WTC11 (cell line): ENCODE measurements around the gene SPAG8. TPM values are rescaled to one million over a fixed set of nuclear protein-coding genes. Genes with fewer than 3 reads are reported as not detected.

ENCODE experiments used
- ATAC-seq: fragments of 200-7000 bp; cut with Tn5 transposase; 2 replicates; pipeline ENCODE4 v1.10.0; 2021; ENCODE audit warnings: mild to moderate bottlenecking, moderate library complexity
- CTCF ChIA-PET: fragments of 300-600 bp; sonication (Branson Sonifier 250); formaldehyde crosslinking; loops from one replicate; lab custom pipeline; 2021; ENCODE audit warnings: antibody characterized with exemption; lab: Charles Lee
- POLR2A ChIA-PET: fragments of 350-600 bp; sonication (Branson Sonifier 250); formaldehyde crosslinking; loops from one replicate; lab custom pipeline; 2021; ENCODE audit warnings: antibody characterized with exemption; lab: Charles Lee
- DNase-seq: peaks from one replicate; pipeline ENCODE4 v3.0.0; 2021; ENCODE audit warnings: low spot score
- H3K27ac Mint-ChIP-seq: 2 replicates; pipeline ENCODE4 v1.8.0; 2021; ENCODE audit warnings: mixed read lengths
- H3K27me3 Mint-ChIP-seq: 2 replicates; pipeline ENCODE4 v1.8.0; 2021; ENCODE audit warnings: low read depth, mild to moderate bottlenecking, moderate library complexity, mixed read lengths
- H3K36me3 Mint-ChIP-seq: 2 replicates; pipeline ENCODE4 v1.8.0; 2021; ENCODE audit warnings: mixed read lengths
- H3K4me1 Mint-ChIP-seq: 2 replicates; pipeline ENCODE4 v1.8.0; 2022; ENCODE audit warnings: mixed read lengths
- H3K4me3 Mint-ChIP-seq: 2 replicates; pipeline ENCODE4 v1.8.0; 2021; ENCODE audit warnings: mild to moderate bottlenecking, moderate library complexity, mixed read lengths
- H3K9me3 Mint-ChIP-seq: 2 replicates; pipeline ENCODE4 v1.8.0; 2021; ENCODE audit warnings: mixed read lengths
- ESRRA ChIP-seq: sonication (generic); formaldehyde crosslinking; IDR thresholded peaks from 2 replicates; pipeline ENCODE4 v1.8.1; 2022; ENCODE audit warnings: mild to moderate bottlenecking, missing genetic modification reagents, borderline replicate concordance
- FOXJ3 ChIP-seq: sonication (generic); formaldehyde crosslinking; IDR thresholded peaks from 2 replicates; pipeline ENCODE4 v1.9.0; 2021; ENCODE audit warnings: missing genetic modification reagents, mild to moderate bottlenecking, borderline replicate concordance
- GTF2I ChIP-seq: fragments of 250-450 bp; sonication (Bioruptor Pico); conservative IDR thresholded peaks from 2 replicates; pipeline ENCODE4 v1.4.0; 2021; ENCODE audit warnings: mild to moderate bottlenecking
- PRRX2 ChIP-seq: fragments of 250-450 bp; sonication (Bioruptor Pico); IDR thresholded peaks from 2 replicates; pipeline ENCODE4 v1.8.0; 2021; ENCODE audit warnings: mild to moderate bottlenecking
- SMAD3 ChIP-seq: sonication (generic); formaldehyde crosslinking; IDR thresholded peaks from 2 replicates; pipeline ENCODE4 v1.8.0; 2022; ENCODE audit warnings: missing genetic modification reagents, mild to moderate bottlenecking, borderline replicate concordance
- SMAD4 ChIP-seq: sonication (generic); formaldehyde crosslinking; IDR thresholded peaks from 2 replicates; pipeline ENCODE4 v1.8.0; 2022; ENCODE audit warnings: mild to moderate bottlenecking, missing genetic modification reagents
- TEAD1 ChIP-seq: sonication (generic); formaldehyde crosslinking; IDR thresholded peaks from 2 replicates; pipeline ENCODE4 v1.8.0; 2022; ENCODE audit warnings: mild to moderate bottlenecking, missing genetic modification reagents
- ZNF121 ChIP-seq: sonication (generic); formaldehyde crosslinking; IDR thresholded peaks from 2 replicates; pipeline ENCODE4 v1.8.0; 2023; ENCODE audit warnings: missing genetic modification reagents
- ZNF232 ChIP-seq: sonication (generic); formaldehyde crosslinking; IDR thresholded peaks from 2 replicates; pipeline ENCODE4 v1.8.0; 2022; ENCODE audit warnings: mild to moderate bottlenecking, missing genetic modification reagents
- ZNF416 ChIP-seq: fragments of 250-450 bp; sonication (Bioruptor Pico); IDR thresholded peaks from 2 replicates; pipeline ENCODE4 v1.9.0; 2021; ENCODE audit warnings: mild to moderate bottlenecking, inconsistent platforms
- ZNF671 ChIP-seq: fragments of 250-450 bp; sonication (Bioruptor Pico); IDR thresholded peaks from 2 replicates; pipeline ENCODE4 v1.8.0; 2021; ENCODE audit warnings: mild to moderate bottlenecking
- total RNA-seq: library from RNA; stranded (reverse); gene quantifications from 3 replicates; pipeline ENCODE4 v1.2.3, GENCODE V29; 2021
- TF ChIP-seq, protein P1 (sequence below): fragments of 250-450 bp; sonication (Bioruptor Pico); IDR thresholded peaks from 2 replicates; pipeline ENCODE4 v1.9.0; 2021; ENCODE audit warnings: mild to moderate bottlenecking
- TF ChIP-seq, protein P2 (sequence below): sonication (generic); formaldehyde crosslinking; conservative IDR thresholded peaks from 2 replicates; pipeline ENCODE4 v1.8.1; 2023; ENCODE audit warnings: mild to moderate bottlenecking, low read depth, missing genetic modification reagents, moderate library complexity
- TF ChIP-seq, protein P3 (sequence below): sonication (generic); formaldehyde crosslinking; IDR thresholded peaks from 2 replicates; pipeline ENCODE4 v1.8.0; 2022; ENCODE audit warnings: mild to moderate bottlenecking, missing genetic modification reagents
- TF ChIP-seq, protein P4 (sequence below): sonication (generic); formaldehyde crosslinking; IDR thresholded peaks from 2 replicates; pipeline ENCODE4 v1.8.1; 2022; ENCODE audit warnings: low read depth, mild to moderate bottlenecking, moderate library complexity, missing genetic modification reagents, borderline replicate concordance
- TF ChIP-seq, protein P5 (sequence below): sonication (generic); formaldehyde crosslinking; IDR thresholded peaks from 2 replicates; pipeline ENCODE4 v1.8.1; 2023; ENCODE audit warnings: mild to moderate bottlenecking, missing genetic modification reagents
- TF ChIP-seq, protein P6 (sequence below): fragments of 250-450 bp; sonication (Bioruptor Pico); IDR thresholded peaks from 2 replicates; pipeline ENCODE4 v1.8.0; 2021; ENCODE audit warnings: mild to moderate bottlenecking
- TF ChIP-seq, protein P7 (sequence below): sonication (generic); formaldehyde crosslinking; IDR thresholded peaks from 2 replicates; pipeline ENCODE4 v1.8.1; 2022; ENCODE audit warnings: missing genetic modification reagents, borderline replicate concordance

The SPAG8 gene
- total RNA-seq, 1 experiment from 2014 or later: 0.72 TPM

DNA sequence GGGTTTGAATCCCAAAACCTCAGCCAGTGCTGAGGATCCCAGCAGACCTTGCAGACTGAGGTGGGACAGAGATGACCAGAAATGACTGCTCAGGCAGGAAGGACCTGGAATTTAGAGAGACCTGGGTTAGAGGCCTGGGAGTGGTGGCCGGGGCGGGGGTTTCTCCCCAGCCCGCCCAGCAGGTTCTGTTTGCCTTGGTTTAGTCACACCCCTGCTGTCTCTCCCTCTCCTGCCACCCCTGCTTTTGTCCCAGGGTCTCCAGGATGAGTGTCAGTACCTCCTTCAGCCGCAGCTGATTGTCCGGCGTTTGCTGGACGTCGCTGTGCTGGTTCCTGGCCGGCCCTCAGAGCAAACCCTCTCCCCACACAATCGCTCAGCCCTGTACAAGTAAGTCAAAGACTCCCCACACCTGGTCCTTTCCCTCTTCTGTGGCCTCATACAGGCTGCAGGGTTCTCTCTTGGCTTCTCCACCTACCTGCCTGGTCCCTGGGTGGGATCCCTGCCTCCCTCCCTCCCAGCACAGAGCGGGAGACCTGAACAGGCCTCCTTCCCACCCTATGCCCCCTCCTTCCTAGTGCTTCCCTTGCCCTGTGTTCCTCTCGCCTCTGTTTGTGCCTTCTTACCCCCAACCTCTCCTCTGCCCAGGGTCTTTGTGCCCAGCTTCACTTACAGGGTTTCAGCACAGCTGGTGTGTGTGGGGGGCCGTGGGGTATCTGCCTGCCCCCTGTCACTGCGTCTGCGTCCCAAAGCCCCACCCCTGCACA lies 29.0 kb upstream of the SPAG8 start:
- H3K9me3 Mint-ChIP-seq: no peaks in the 10 kb centered on the region
- ATAC-seq: no peak
- no peaks in the 10 kb centered on the region for H3K36me3 Mint-ChIP-seq
- no peak overlapping the region for H3K4me3 Mint-ChIP-seq
- H3K27me3 Mint-ChIP-seq: peaks cover 31% of the 10 kb centered on the region
- H3K27ac Mint-ChIP-seq: no peak overlapping the region
- POLR2A ChIA-PET: interaction anchor here (0.5 kb wide), 1 partner anchor 1774 kb away, joined by 5 read pairs; no protein-coding TSS in a partner anchor
- TF ChIP-seq TEAD1 (no peak), SMAD4 (CRISPR knock-in tag) (no peak)
- TF ChIP-seq, protein P1, sequence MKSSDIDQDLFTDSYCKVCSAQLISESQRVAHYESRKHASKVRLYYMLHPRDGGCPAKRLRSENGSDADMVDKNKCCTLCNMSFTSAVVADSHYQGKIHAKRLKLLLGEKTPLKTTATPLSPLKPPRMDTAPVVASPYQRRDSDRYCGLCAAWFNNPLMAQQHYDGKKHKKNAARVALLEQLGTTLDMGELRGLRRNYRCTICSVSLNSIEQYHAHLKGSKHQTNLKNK: no peak
- H3K4me1 Mint-ChIP-seq: peaks cover 32% of the 10 kb centered on the region
- CTCF ChIA-PET: interaction anchor here (1.1 to 1.2 kb wide), 2 partner anchors 41 to 85 kb away, joined by 3 to 6 read pairs; no protein-coding TSS in a partner anchor
- DNase-seq: no peak

DNA sequence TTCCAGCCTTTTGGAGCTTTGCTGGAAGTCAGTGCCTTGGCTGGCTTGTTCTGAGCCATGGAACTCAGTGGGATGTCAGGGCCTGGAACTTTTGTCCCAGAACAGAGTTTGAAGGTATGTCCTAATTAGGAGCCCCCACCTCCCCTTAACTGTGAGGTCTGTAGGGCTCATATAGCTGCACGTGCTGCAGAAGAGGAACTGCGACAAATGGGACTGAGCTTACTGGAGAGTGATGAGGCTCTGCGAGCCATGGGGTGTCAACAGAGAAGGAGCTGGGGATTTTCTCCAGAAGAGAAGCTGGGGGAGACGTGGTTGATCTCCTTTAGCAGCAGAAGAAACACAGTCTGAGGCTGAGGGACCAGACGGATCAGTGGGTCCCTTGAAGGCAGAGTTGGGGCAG lies 27.9 kb upstream of the SPAG8 start:
- peaks cover 25% of the 10 kb centered on the region for H3K27me3 Mint-ChIP-seq
- no peak for TF ChIP-seq PRRX2 (CRISPR knock-in tag)
- TF ChIP-seq FOXJ3 (CRISPR knock-in tag): no peak
- no peak for TF ChIP-seq ZNF121 (CRISPR knock-in tag)
- TF ChIP-seq ESRRA: no peak
- TF ChIP-seq, protein P2, sequence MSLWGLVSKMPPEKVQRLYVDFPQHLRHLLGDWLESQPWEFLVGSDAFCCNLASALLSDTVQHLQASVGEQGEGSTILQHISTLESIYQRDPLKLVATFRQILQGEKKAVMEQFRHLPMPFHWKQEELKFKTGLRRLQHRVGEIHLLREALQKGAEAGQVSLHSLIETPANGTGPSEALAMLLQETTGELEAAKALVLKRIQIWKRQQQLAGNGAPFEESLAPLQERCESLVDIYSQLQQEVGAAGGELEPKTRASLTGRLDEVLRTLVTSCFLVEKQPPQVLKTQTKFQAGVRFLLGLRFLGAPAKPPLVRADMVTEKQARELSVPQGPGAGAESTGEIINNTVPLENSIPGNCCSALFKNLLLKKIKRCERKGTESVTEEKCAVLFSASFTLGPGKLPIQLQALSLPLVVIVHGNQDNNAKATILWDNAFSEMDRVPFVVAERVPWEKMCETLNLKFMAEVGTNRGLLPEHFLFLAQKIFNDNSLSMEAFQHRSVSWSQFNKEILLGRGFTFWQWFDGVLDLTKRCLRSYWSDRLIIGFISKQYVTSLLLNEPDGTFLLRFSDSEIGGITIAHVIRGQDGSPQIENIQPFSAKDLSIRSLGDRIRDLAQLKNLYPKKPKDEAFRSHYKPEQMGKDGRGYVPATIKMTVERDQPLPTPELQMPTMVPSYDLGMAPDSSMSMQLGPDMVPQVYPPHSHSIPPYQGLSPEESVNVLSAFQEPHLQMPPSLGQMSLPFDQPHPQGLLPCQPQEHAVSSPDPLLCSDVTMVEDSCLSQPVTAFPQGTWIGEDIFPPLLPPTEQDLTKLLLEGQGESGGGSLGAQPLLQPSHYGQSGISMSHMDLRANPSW: no peak
- TF ChIP-seq, protein P3, sequence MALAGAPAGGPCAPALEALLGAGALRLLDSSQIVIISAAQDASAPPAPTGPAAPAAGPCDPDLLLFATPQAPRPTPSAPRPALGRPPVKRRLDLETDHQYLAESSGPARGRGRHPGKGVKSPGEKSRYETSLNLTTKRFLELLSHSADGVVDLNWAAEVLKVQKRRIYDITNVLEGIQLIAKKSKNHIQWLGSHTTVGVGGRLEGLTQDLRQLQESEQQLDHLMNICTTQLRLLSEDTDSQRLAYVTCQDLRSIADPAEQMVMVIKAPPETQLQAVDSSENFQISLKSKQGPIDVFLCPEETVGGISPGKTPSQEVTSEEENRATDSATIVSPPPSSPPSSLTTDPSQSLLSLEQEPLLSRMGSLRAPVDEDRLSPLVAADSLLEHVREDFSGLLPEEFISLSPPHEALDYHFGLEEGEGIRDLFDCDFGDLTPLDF: no peak
- TF ChIP-seq, all 79 proteins: peak for 0
- DNase-seq (no peak), ATAC-seq (no peak)
- Mint-ChIP-seq H3K36me3 (no peaks in the 10 kb centered on the region), H3K4me3 (no peak overlapping the region), H3K4me1 (peaks cover 25% of the 10 kb centered on the region), H3K9me3 (no peaks in the 10 kb centered on the region), H3K27ac (no peak overlapping the region; the same call in 1 of the 2 replicates)
- ChIA-PET CTCF (interaction anchor here (0.8 to 1.4 kb wide), 3 partner anchors 11 to 42 kb away, joined by 3 to 4 read pairs (median 4); partner anchors contain the start of genes FAM221B and TMEM8B), POLR2A (no interaction called here)

DNA sequence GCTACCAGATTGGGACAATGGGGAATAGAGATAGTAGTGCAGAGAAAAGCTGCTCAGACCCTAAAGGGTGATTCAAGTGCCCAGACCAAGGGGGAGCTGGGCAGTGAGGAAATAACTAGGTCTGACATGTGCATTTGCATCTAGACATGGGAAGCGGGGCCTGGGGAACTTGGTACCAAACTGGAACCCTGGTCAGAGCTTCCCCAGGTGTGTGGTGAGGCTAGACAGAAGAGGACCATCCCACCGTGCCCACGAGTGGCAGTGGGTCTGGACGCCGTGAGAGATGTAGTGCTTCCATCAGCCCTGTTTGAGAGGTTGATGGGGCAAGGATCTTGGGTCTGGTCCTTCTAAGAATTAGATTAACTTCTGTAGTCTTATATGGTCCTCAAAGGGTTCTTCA lies 24.5 kb upstream of the SPAG8 start:
- no peaks in the 10 kb centered on the region for H3K9me3 Mint-ChIP-seq
- no peak overlapping the region for H3K4me3 Mint-ChIP-seq
- H3K36me3 Mint-ChIP-seq: no peaks in the 10 kb centered on the region
- no peak for ATAC-seq
- ChIA-PET CTCF (interaction anchor here (1.7 to 5.2 kb wide), 8 partner anchors 10 to 47 kb away, joined by 5 to 72 read pairs (median 32); partner anchors contain the start of genes HINT2 and SPAG8), POLR2A (interaction anchor here (0.6 kb wide), 1 partner anchor 816 kb away, joined by 3 read pairs; no protein-coding TSS in a partner anchor)
- H3K4me1 Mint-ChIP-seq: peaks cover 24% of the 10 kb centered on the region
- peaks cover 25% of the 10 kb centered on the region for H3K27me3 Mint-ChIP-seq
- DNase-seq: no peak
- H3K27ac Mint-ChIP-seq: no peak overlapping the region
- TF ChIP-seq, protein P2: no peak
- TF ChIP-seq ZNF416 (CRISPR knock-in tag) (no peak), ZNF232 (CRISPR knock-in tag) (no peak), ZNF671 (CRISPR knock-in tag) (no peak), SMAD3 (CRISPR knock-in tag) (no peak), GTF2I (no peak)
- TF ChIP-seq, protein P4, sequence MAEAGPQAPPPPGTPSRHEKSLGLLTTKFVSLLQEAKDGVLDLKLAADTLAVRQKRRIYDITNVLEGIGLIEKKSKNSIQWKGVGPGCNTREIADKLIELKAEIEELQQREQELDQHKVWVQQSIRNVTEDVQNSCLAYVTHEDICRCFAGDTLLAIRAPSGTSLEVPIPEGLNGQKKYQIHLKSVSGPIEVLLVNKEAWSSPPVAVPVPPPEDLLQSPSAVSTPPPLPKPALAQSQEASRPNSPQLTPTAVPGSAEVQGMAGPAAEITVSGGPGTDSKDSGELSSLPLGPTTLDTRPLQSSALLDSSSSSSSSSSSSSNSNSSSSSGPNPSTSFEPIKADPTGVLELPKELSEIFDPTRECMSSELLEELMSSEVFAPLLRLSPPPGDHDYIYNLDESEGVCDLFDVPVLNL (CRISPR knock-in tag): no peak
- TF ChIP-seq, protein P5, sequence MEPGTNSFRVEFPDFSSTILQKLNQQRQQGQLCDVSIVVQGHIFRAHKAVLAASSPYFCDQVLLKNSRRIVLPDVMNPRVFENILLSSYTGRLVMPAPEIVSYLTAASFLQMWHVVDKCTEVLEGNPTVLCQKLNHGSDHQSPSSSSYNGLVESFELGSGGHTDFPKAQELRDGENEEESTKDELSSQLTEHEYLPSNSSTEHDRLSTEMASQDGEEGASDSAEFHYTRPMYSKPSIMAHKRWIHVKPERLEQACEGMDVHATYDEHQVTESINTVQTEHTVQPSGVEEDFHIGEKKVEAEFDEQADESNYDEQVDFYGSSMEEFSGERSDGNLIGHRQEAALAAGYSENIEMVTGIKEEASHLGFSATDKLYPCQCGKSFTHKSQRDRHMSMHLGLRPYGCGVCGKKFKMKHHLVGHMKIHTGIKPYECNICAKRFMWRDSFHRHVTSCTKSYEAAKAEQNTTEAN (CRISPR knock-in tag): no peak
- TF ChIP-seq, protein P6, sequence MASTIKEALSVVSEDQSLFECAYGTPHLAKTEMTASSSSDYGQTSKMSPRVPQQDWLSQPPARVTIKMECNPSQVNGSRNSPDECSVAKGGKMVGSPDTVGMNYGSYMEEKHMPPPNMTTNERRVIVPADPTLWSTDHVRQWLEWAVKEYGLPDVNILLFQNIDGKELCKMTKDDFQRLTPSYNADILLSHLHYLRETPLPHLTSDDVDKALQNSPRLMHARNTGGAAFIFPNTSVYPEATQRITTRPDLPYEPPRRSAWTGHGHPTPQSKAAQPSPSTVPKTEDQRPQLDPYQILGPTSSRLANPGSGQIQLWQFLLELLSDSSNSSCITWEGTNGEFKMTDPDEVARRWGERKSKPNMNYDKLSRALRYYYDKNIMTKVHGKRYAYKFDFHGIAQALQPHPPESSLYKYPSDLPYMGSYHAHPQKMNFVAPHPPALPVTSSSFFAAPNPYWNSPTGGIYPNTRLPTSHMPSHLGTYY (CRISPR knock-in tag): no peak
- TF ChIP-seq, protein P7, sequence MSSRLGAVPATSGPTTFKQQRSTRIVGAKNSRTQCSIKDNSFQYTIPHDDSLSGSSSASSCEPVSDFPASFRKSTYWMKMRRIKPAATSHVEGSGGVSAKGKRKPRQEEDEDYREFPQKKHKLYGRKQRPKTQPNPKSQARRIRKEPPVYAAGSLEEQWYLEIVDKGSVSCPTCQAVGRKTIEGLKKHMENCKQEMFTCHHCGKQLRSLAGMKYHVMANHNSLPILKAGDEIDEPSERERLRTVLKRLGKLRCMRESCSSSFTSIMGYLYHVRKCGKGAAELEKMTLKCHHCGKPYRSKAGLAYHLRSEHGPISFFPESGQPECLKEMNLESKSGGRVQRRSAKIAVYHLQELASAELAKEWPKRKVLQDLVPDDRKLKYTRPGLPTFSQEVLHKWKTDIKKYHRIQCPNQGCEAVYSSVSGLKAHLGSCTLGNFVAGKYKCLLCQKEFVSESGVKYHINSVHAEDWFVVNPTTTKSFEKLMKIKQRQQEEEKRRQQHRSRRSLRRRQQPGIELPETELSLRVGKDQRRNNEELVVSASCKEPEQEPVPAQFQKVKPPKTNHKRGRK: no peak
